GM12878 (cell line): ENCODE measurements around the gene NKAIN2. TPM values are rescaled to one million over a fixed set of nuclear protein-coding genes. Genes with fewer than 3 reads are reported as not detected.

Experiments
- ATAC-seq: fragments of 200-7000 bp; cut with Tn5 transposase; 3 replicates; pipeline ENCODE4 v1.9.1; 2020; ENCODE audit warnings: mild to moderate bottlenecking, moderate library complexity
- BruUV-seq: library from RNA; stranded (reverse); fragments of 400-500 nt; replicated peaks from 2 replicates; lab custom pipeline; 2021; lab: Mats Ljungman, UMichigan
- CTCF ChIA-PET: fragments of 300-600 bp; sonication (Branson Sonifier 250); formaldehyde crosslinking; extraction: SDS; loops from one replicate; lab custom pipeline; 2021; ENCODE audit warnings: inconsistent platforms; lab: Yijun Ruan, JAX
- POLR2A ChIA-PET: fragments of 350-600 bp; formaldehyde crosslinking; extraction: SDS; loops from one replicate; lab custom pipeline; 2021; ENCODE audit warnings: inconsistent platforms; lab: Charles Lee
- RAD21 ChIA-PET: fragments of 300-600 bp; sonication (Branson Sonifier 250); formaldehyde crosslinking; loops from one replicate; lab custom pipeline; 2023; ENCODE audit warnings: antibody characterized with exemption; ENCODE audit not compliant: unreplicated experiment; lab: Charles Lee
- SMC1A ChIA-PET: fragments of 300-600 bp; sonication (Branson Sonifier 250); formaldehyde crosslinking; loops from one replicate; lab custom pipeline; 2023; ENCODE audit not compliant: unreplicated experiment, uncharacterized antibody; lab: Charles Lee
- DNase-seq: peaks from one replicate; pipeline ENCODE4 v3.0.0-alpha.2; 2011; ENCODE audit warnings: low read depth, low spot score
- FAIRE-seq: peaks from 3 replicates; lab custom pipeline; 2011; peaks lifted over from hg19 to GRCh38; lab: Jason Lieb, UNC
- H2AFZ ChIP-seq: 2 replicates; pipeline ENCODE4 v1.6.0; 2011; ENCODE audit warnings: low read depth, low read length, control low read depth; ENCODE audit not compliant: control insufficient read depth
- H3K27ac ChIP-seq: 2 replicates; pipeline ENCODE4 v1.5.1; 2011; ENCODE audit warnings: control low read depth; ENCODE audit not compliant: control insufficient read depth, insufficient read depth
- H3K27me3 ChIP-seq, 2 experiments: replicated peaks in 1 of 2; 2 replicates each; pipeline versions ENCODE4 v1.6.0 to v1.6.1; 2011; ENCODE audit warnings: low read length in 1 of 2; ENCODE audit not compliant: control insufficient read depth in 2 of 2, insufficient read depth in 2 of 2
- H3K36me3 ChIP-seq, 2 experiments: 2 replicates each; pipeline ENCODE4 v1.5.1; 2011; ENCODE audit warnings: low read length in 1 of 2; ENCODE audit not compliant: control insufficient read depth in 2 of 2, insufficient read depth in 2 of 2
- H3K4me1 ChIP-seq: 2 replicates; pipeline ENCODE4 v1.6.1; 2011; ENCODE audit warnings: mild to moderate bottlenecking, low read length, moderate library complexity, mixed read lengths; ENCODE audit not compliant: control insufficient read depth, insufficient read depth
- H3K4me2 ChIP-seq: 2 replicates; pipeline ENCODE4 v1.6.0; 2011; ENCODE audit warnings: control low read depth; ENCODE audit not compliant: control insufficient read depth, insufficient read depth
- H3K4me3 ChIP-seq: fragments of 200-600 bp; sonication (generic); 2 replicates; pipeline ENCODE4 v1.5.1; 2016
- H3K79me2 ChIP-seq: 2 replicates; pipeline ENCODE4 v1.6.0; 2011; ENCODE audit warnings: low read length; ENCODE audit not compliant: control insufficient read depth, insufficient read depth
- H3K9ac ChIP-seq: 2 replicates; pipeline ENCODE4 v1.8.0; 2011; ENCODE audit warnings: low read length, control low read depth, mixed read lengths; ENCODE audit not compliant: control insufficient read depth, insufficient read depth
- H3K9me3 ChIP-seq: replicated peaks from 3 replicates; pipeline ENCODE4 v1.5.1; 2011; ENCODE audit warnings: mild to moderate bottlenecking, low read length; ENCODE audit not compliant: control insufficient read depth, insufficient read depth
- H4K20me1 ChIP-seq: 2 replicates; pipeline ENCODE4 v1.6.0; 2011; ENCODE audit not compliant: control insufficient read depth, insufficient read depth
- BCL11A ChIP-seq: IDR thresholded peaks from 2 replicates; pipeline ENCODE4 v1.6.1; 2011; ENCODE audit warnings: low read depth, low read length
- CEBPB ChIP-seq, 2 experiments: fragments of 150-350 bp in 1 of 2; IDR thresholded peaks; 2 replicates each; pipeline ENCODE4 v1.6.1; 2012 to 2014; ENCODE audit warnings: low read depth in 2 of 2, low read length in 2 of 2, borderline replicate concordance in 1 of 2, inconsistent platforms in 1 of 2
- EED ChIP-seq: sonication (generic); IDR thresholded peaks from 2 replicates; pipeline ENCODE4 v1.6.1; 2016; ENCODE audit warnings: antibody characterized with exemption, low read depth
- ESRRA ChIP-seq: IDR thresholded peaks from 2 replicates; pipeline ENCODE4 v1.6.1; 2012; ENCODE audit warnings: mild to moderate bottlenecking, low read length, improper control_type of control experiment
- EZH2 ChIP-seq: IDR thresholded peaks from 2 replicates; pipeline ENCODE4 v1.6.1; 2012; ENCODE audit warnings: low read depth, mild to moderate bottlenecking, control low read depth, inconsistent platforms, low read length, borderline replicate concordance; ENCODE audit not compliant: control insufficient read depth
- MXI1 ChIP-seq: fragments of 150-350 bp; IDR thresholded peaks from 2 replicates; pipeline ENCODE4 v1.6.1; 2011; ENCODE audit warnings: low read depth, mild to moderate bottlenecking, inconsistent platforms, low read length, improper control_type of control experiment
- POLR2AphosphoS5 ChIP-seq: IDR thresholded peaks from 2 replicates; pipeline ENCODE4 v1.6.1; 2011; ENCODE audit warnings: mild to moderate bottlenecking, low read length, inconsistent platforms
- RB1 ChIP-seq: fragments of 450-650 bp; formaldehyde crosslinking; IDR thresholded peaks from 2 replicates; pipeline ENCODE4 v1.6.1; 2017; ENCODE audit warnings: mild to moderate bottlenecking, borderline replicate concordance
- TCF7 ChIP-seq: IDR thresholded peaks from 2 replicates; pipeline ENCODE4 v1.6.1; 2014; ENCODE audit warnings: antibody characterized with exemption, borderline replicate concordance
- ZBTB11 ChIP-seq: fragments of 450-650 bp; formaldehyde crosslinking; IDR thresholded peaks from 2 replicates; pipeline ENCODE4 v1.5.0; 2022; ENCODE audit warnings: mild to moderate bottlenecking, missing genetic modification characterization
- WGBS: methylation state at CpG from one replicate; pipeline ENCODE4 v1.1.6; 2016; ENCODE audit warnings: low lambda C conversion rate; ENCODE audit not compliant: insufficient replicate concordance, insufficient coverage; ENCODE audit errors: missing lambda C conversion rate; 5-methylcytosine and 5-hydroxymethylcytosine counted together
- in situ Hi-C: fragments of 300-500 bp; cut with MboI; formaldehyde crosslinking; loops from 9 replicates; pipeline ENCODE4 v1.14.3; 2018; ENCODE audit warnings: mixed read lengths
- intact Hi-C: fragments of 100-400 bp; cut with micrococcal nuclease; formaldehyde crosslinking; loops from one replicate; pipeline ENCODE4 v1.14.2; 2022; ENCODE audit not compliant: unreplicated experiment
- polyA plus RNA-seq, 11 experiments: library from polyadenylated mRNA; depleted of rRNA in 4 of 11; unstranded in 6 of 11; stranded (reverse) in 5 of 11; fragments of >200 nt; fragmentation: Nextera tagmentation in 4 of 11; fragmentation: Illumina TruSeq in 1 of 11; extraction: Ambion mirVana in 4 of 11; extraction: Trizol in 1 of 11; gene quantifications; 1 replicate in 1 of 11; 2 replicates in 10 of 11; pipeline versions ENCODE4 v1.2.1 to v1.2.3, GENCODE V29; 2011 to 2016; ENCODE audit warnings: inconsistent platforms in 2 of 11, missing spikeins in 2 of 11, low read depth in 1 of 11
- total RNA-seq, 4 experiments: library from RNA; depleted of rRNA in 3 of 4; stranded (reverse); fragments of >200 nt in 3 of 4; fragmentation: Illumina TruSeq in 1 of 4; extraction: Trizol in 1 of 4; gene quantifications; 2 replicates each; pipeline versions ENCODE4 v1.2.1 to v1.2.3, GENCODE V29; 2013 to 2021
- TF ChIP-seq, protein P1 (sequence below): IDR thresholded peaks from 2 replicates; pipeline ENCODE4 v1.6.1; 2011; ENCODE audit warnings: low read depth, mild to moderate bottlenecking, low read length, moderate library complexity, borderline replicate concordance; ENCODE audit errors: extremely low read depth
- TF ChIP-seq, protein P2 (sequence below): fragments of 450-650 bp; IDR thresholded peaks from 2 replicates; pipeline ENCODE4 v1.6.1; 2016; ENCODE audit warnings: mild to moderate bottlenecking

Gene NKAIN2
- total and polyA plus RNA-seq, 10 of the 15 experiments (the other 5 are each of a cell fraction or from before 2014, with no cell fraction given): not detected

- TF ChIP-seq, protein P1, sequence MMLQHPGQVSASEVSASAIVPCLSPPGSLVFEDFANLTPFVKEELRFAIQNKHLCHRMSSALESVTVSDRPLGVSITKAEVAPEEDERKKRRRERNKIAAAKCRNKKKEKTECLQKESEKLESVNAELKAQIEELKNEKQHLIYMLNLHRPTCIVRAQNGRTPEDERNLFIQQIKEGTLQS: no peak
- TF ChIP-seq EZH2 (no peak), MXI1 (no peak)
Observed at GRCh38 chr6:123855506-123855905, 51.8 kb downstream of the NKAIN2 start (continued).

GRCh38 chr6:123859291-123859690, 55.6 kb downstream of the NKAIN2 start:
- ChIA-PET CTCF (no interaction called here), POLR2A (no interaction called here), RAD21 (no interaction called here)
- Histone ChIP-seq H2AFZ (no peak overlapping the region), H3K9ac (no peak overlapping the region), H3K79me2 (no peaks in the 10 kb centered on the region), H3K27me3 (no peaks in the 10 kb centered on the region)
- no TSS peak for BruUV-seq
- TF ChIP-seq TCF7 (no peak), ZBTB11 (CRISPR knock-in tag) (no peak), BCL11A (no peak), EED (no peak), ESRRA (no peak), CEBPB (IDR thresholded peaks at IDR 0.05; ENCODE audit: borderline replicate concordance in 1 of 2, low read depth in 2 of 2, low read length in 2 of 2) (no peak), POLR2AphosphoS5 (no peak), RB1 (no peak)
- TF ChIP-seq, protein P2, sequence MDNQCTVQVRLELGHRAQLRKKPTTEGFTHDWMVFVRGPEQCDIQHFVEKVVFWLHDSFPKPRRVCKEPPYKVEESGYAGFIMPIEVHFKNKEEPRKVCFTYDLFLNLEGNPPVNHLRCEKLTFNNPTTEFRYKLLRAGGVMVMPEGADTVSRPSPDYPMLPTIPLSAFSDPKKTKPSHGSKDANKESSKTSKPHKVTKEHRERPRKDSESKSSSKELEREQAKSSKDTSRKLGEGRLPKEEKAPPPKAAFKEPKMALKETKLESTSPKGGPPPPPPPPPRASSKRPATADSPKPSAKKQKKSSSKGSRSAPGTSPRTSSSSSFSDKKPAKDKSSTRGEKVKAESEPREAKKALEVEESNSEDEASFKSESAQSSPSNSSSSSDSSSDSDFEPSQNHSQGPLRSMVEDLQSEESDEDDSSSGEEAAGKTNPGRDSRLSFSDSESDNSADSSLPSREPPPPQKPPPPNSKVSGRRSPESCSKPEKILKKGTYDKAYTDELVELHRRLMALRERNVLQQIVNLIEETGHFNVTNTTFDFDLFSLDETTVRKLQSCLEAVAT: no peak
- TF ChIP-seq, protein P1: no peak
- TF ChIP-seq, all 136 proteins: peak for 0
- Histone ChIP-seq H3K36me3 (no peaks in the 10 kb centered on the region), H3K9me3 (no peaks in the 10 kb centered on the region), H3K4me3 (no peak overlapping the region), H3K4me2 (no peak overlapping the region), H3K4me1 (no peaks in the 10 kb centered on the region), H3K27ac (no peak overlapping the region), H4K20me1 (no peaks in the 10 kb centered on the region)
- no peak for FAIRE-seq
- intact Hi-C loops (no loop called here), in situ Hi-C loops (no loop called here)
- WGBS: 32% methylated on average over 1 of the region's 1 CpG
- ATAC-seq: no peak
- SMC1A ChIA-PET: no interaction called here
- DNase-seq: no peak
